C4-2B (cell line): ENCODE measurements around the gene WBP1L.

Experiments
- ZFX ChIP-seq: fragments of 450-650 bp; IDR thresholded peaks from 2 replicates; pipeline ENCODE4 v1.6.1; 2017
- TF ChIP-seq, protein P1 (sequence below): fragments of 450-650 bp; conservative IDR thresholded peaks from 2 replicates; pipeline ENCODE4 v1.5.1; 2017; ENCODE audit warnings: mild to moderate bottlenecking

GRCh38 chr10:102777711-102778453, 34.1 kb downstream of the WBP1L start:
- TF ChIP-seq, protein P1, sequence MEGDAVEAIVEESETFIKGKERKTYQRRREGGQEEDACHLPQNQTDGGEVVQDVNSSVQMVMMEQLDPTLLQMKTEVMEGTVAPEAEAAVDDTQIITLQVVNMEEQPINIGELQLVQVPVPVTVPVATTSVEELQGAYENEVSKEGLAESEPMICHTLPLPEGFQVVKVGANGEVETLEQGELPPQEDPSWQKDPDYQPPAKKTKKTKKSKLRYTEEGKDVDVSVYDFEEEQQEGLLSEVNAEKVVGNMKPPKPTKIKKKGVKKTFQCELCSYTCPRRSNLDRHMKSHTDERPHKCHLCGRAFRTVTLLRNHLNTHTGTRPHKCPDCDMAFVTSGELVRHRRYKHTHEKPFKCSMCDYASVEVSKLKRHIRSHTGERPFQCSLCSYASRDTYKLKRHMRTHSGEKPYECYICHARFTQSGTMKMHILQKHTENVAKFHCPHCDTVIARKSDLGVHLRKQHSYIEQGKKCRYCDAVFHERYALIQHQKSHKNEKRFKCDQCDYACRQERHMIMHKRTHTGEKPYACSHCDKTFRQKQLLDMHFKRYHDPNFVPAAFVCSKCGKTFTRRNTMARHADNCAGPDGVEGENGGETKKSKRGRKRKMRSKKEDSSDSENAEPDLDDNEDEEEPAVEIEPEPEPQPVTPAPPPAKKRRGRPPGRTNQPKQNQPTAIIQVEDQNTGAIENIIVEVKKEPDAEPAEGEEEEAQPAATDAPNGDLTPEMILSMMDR = no peak
- no peak for TF ChIP-seq ZFX
